Subcutaneous abdominal adipose tissue (tissue), 5 donors: ENCODE measurements around the gene CD46.

Source experiments
- H3K27ac ChIP-seq: one replicate; pipeline ENCODE4 v1.7.0; 2013; ENCODE audit warnings: low read depth, mild to moderate bottlenecking, inconsistent platforms, low read length, moderate library complexity
- H3K27me3 ChIP-seq, 5 donors: one replicate each; pipeline ENCODE4 v1.7.0; 2013; ENCODE audit warnings: low read length in 5 of 5, inconsistent platforms in 1 of 5; ENCODE audit not compliant: control insufficient read depth in 5 of 5, insufficient read depth in 4 of 5
- H3K36me3 ChIP-seq, 5 donors: one replicate each; pipeline ENCODE4 v1.7.0; 2013; ENCODE audit warnings: low read length in 5 of 5; ENCODE audit not compliant: control insufficient read depth in 5 of 5, insufficient read depth in 5 of 5
- H3K4me1 ChIP-seq, 5 donors: one replicate each; pipeline ENCODE4 v1.7.0; 2013; ENCODE audit warnings: low read length in 5 of 5, mild to moderate bottlenecking in 3 of 5, moderate library complexity in 1 of 5; ENCODE audit not compliant: control insufficient read depth in 5 of 5, insufficient read depth in 5 of 5
- H3K4me3 ChIP-seq, 5 donors: one replicate each; pipeline ENCODE4 v1.7.0; 2013; ENCODE audit warnings: low read length in 5 of 5, low read depth in 1 of 5
- H3K9ac ChIP-seq, 5 donors: one replicate each; pipeline ENCODE4 v1.7.0; 2013; ENCODE audit warnings: low read length in 5 of 5, mild to moderate bottlenecking in 4 of 5, moderate library complexity in 3 of 5
- H3K9me3 ChIP-seq, 5 donors: one replicate each; pipeline ENCODE4 v1.7.0; 2013; ENCODE audit warnings: low read length in 5 of 5; ENCODE audit not compliant: control insufficient read depth in 5 of 5
- donor health status: healthy.
- donor health status: healthy.
- donor health status: healthy.
- donor health status: healthy.
- donor health status: healthy.

Gene CD46

GRCh38 chr1:207805841-207806421, 54.1 kb downstream of the CD46 start:
- Histone ChIP-seq H3K36me3 (peaks cover 11 to 96% (median 93%) of the 10 kb centered on the region in 5 donors), H3K9ac (peak overlapping the region in 1 of 5 donors; percentile 59), H3K4me3 (no peak overlapping the region), H3K27me3 (no peaks in the 10 kb centered on the region), H3K9me3 (no peaks in the 10 kb centered on the region), H3K4me1 (peaks cover 15 to 69% (median 66%) of the 10 kb centered on the region in 5 donors), H3K27ac (peak overlapping the region; percentile 84)

- H3K36me3 ChIP-seq: peaks cover 11 to 93% (median 92%) of the 10 kb centered on the region in 5 donors
- no peak overlapping the region for H3K4me3 ChIP-seq
- peak overlapping the region; percentile 84 for H3K27ac ChIP-seq
- no peaks in the 10 kb centered on the region for H3K9me3 ChIP-seq
- peaks cover 15 to 76% (median 67%) of the 10 kb centered on the region in 5 donors for H3K4me1 ChIP-seq
- peak overlapping the region in 1 of 5 donors; percentile 59 for H3K9ac ChIP-seq
- no peaks in the 10 kb centered on the region for H3K27me3 ChIP-seq
These were observed 54.9 kb downstream of the CD46 start for GRCh38 chr1:207806531-207807325.

GRCh38 chr1:207807326-207807689, 55.5 kb downstream of the CD46 start:
- Histone ChIP-seq H3K4me1 (peaks cover 21 to 81% (median 73%) of the 10 kb centered on the region in 5 donors), H3K27ac (peak overlapping the region; percentile 84), H3K4me3 (no peak overlapping the region), H3K9me3 (no peaks in the 10 kb centered on the region), H3K9ac (no peak overlapping the region), H3K36me3 (peaks cover 11 to 93% (median 92%) of the 10 kb centered on the region in 5 donors), H3K27me3 (no peaks in the 10 kb centered on the region)

GRCh38 chr1:207807690-207808321, 56.0 kb downstream of the CD46 start:
- Histone ChIP-seq H3K9me3 (no peaks in the 10 kb centered on the region), H3K27ac (peak overlapping the region; percentile 84), H3K4me1 (peaks cover 24 to 86% (median 78%) of the 10 kb centered on the region in 5 donors), H3K27me3 (no peaks in the 10 kb centered on the region), H3K36me3 (peaks cover 10 to 93% (median 91%) of the 10 kb centered on the region in 5 donors), H3K4me3 (no peak overlapping the region), H3K9ac (no peak overlapping the region)

- H3K4me3 ChIP-seq: no peak overlapping the region
- H3K27me3 ChIP-seq: no peaks in the 10 kb centered on the region
- peak overlapping the region; percentile 84 for H3K27ac ChIP-seq
- H3K9me3 ChIP-seq: no peaks in the 10 kb centered on the region
- H3K36me3 ChIP-seq: peaks cover 5 to 93% (median 91%) of the 10 kb centered on the region in 5 donors
- peaks cover 24 to 92% (median 80%) of the 10 kb centered on the region in 5 donors for H3K4me1 ChIP-seq
- H3K9ac ChIP-seq: no peak overlapping the region
These were observed 56.5 kb downstream of the CD46 start for GRCh38 chr1:207808322-207808705.

- Histone ChIP-seq H3K36me3 (peaks cover 3 to 93% (median 91%) of the 10 kb centered on the region in 5 donors), H3K27ac (peak overlapping the region; percentile 86), H3K27me3 (no peaks in the 10 kb centered on the region), H3K4me1 (peaks cover 24 to 95% (median 87%) of the 10 kb centered on the region in 5 donors), H3K4me3 (no peak overlapping the region), H3K9me3 (no peaks in the 10 kb centered on the region), H3K9ac (peak overlapping the region in 1 of 5 donors; percentile 6)
These were observed 57.2 kb downstream of the CD46 start for GRCh38 chr1:207808911-207809555.

GRCh38 chr1:207810173-207810572, 58.3 kb downstream of the CD46 start:
- Histone ChIP-seq H3K9ac (peak overlapping the region in 1 of 5 donors; percentile 36), H3K4me3 (no peak overlapping the region), H3K36me3 (peaks cover 3 to 94% (median 90%) of the 10 kb centered on the region in 5 donors)

GRCh38 chr1:207810606-207811295, 58.9 kb downstream of the CD46 start:
- H3K27me3 ChIP-seq: no peaks in the 10 kb centered on the region
- H3K4me3 ChIP-seq: no peak overlapping the region
- H3K36me3 ChIP-seq: peaks cover 3 to 94% (median 90%) of the 10 kb centered on the region in 5 donors
- peak overlapping the region; percentile 86 for H3K27ac ChIP-seq
- no peaks in the 10 kb centered on the region for H3K9me3 ChIP-seq
- H3K9ac ChIP-seq: peak overlapping the region in 2 of 5 donors; percentile 36 to 44
- peaks cover 26 to 98% (median 94%) of the 10 kb centered on the region in 5 donors for H3K4me1 ChIP-seq

More at GRCh38 chr1:207810173-207810572, 58.3 kb downstream of the CD46 start:
- H3K9me3 ChIP-seq: no peaks in the 10 kb centered on the region
- peak overlapping the region; percentile 86 for H3K27ac ChIP-seq
- no peaks in the 10 kb centered on the region for H3K27me3 ChIP-seq
- H3K4me1 ChIP-seq: peaks cover 29 to 98% (median 94%) of the 10 kb centered on the region in 5 donors

- H3K9ac ChIP-seq: no peak overlapping the region
- peak overlapping the region; percentile 86 for H3K27ac ChIP-seq
- H3K9me3 ChIP-seq: no peaks in the 10 kb centered on the region
- H3K4me1 ChIP-seq: peaks cover 22 to 98% (median 94%) of the 10 kb centered on the region in 5 donors
- no peak overlapping the region for H3K4me3 ChIP-seq
- H3K27me3 ChIP-seq: no peaks in the 10 kb centered on the region
- H3K36me3 ChIP-seq: peaks cover 3 to 95% (median 90%) of the 10 kb centered on the region in 5 donors
These were observed 59.5 kb downstream of the CD46 start for GRCh38 chr1:207811319-207811718.
